Endodermal cell (in vitro differentiated cells): ENCODE results near the gene PLPPR4. TPM values are rescaled to one million over a fixed set of nuclear protein-coding genes. Genes with fewer than 3 reads are reported as not detected.
A peak's percentile ranks its signal among the peaks of the same experiment; 100 is the strongest.

Experiments used
- DNase-seq: peaks from one replicate; pipeline ENCODE4 v3.0.0-alpha.2; 2017
- H3K27ac ChIP-seq: 2 replicates; pipeline ENCODE4 v1.5.1; 2013; ENCODE audit warnings: mild to moderate bottlenecking, low read depth, low read length, moderate library complexity
- H3K27me3 ChIP-seq: 2 replicates; pipeline ENCODE4 v1.6.1; 2013; ENCODE audit warnings: mild to moderate bottlenecking, low read length, moderate library complexity; ENCODE audit not compliant: insufficient read depth, control insufficient read depth, poor library complexity, severe bottlenecking
- H3K36me3 ChIP-seq: 2 replicates; pipeline ENCODE4 v1.7.0; 2013; ENCODE audit warnings: mild to moderate bottlenecking, low read length, moderate library complexity; ENCODE audit not compliant: control insufficient read depth, insufficient read depth
- H3K4me1 ChIP-seq: one replicate; pipeline ENCODE4 v1.7.0; 2013; ENCODE audit warnings: low read length; ENCODE audit not compliant: control insufficient read depth, insufficient read depth
- H3K4me3 ChIP-seq: 2 replicates; pipeline ENCODE4 v1.5.1; 2013; ENCODE audit warnings: mild to moderate bottlenecking, low read length, moderate library complexity
- H3K9ac ChIP-seq: 2 replicates; pipeline ENCODE4 v1.6.1; 2013; ENCODE audit warnings: mild to moderate bottlenecking, low read length, moderate library complexity; ENCODE audit not compliant: poor library complexity, severe bottlenecking; ENCODE audit errors: extremely low read depth
- H3K9me3 ChIP-seq: 2 replicates; pipeline ENCODE4 v1.6.1; 2013; ENCODE audit warnings: mild to moderate bottlenecking, low read length, moderate library complexity; ENCODE audit not compliant: control insufficient read depth
- H3K27ac Mint-ChIP-seq: 2 replicates; pipeline ENCODE4 v1.8.0; 2020; ENCODE audit warnings: mixed read lengths
- H3K27me3 Mint-ChIP-seq: 2 replicates; pipeline ENCODE4 v1.8.0; 2021; ENCODE audit warnings: mild to moderate bottlenecking, mixed read lengths; ENCODE audit not compliant: insufficient read depth
- H3K36me3 Mint-ChIP-seq: 2 replicates; pipeline ENCODE4 v1.8.0; 2020; ENCODE audit warnings: low read depth, mixed read lengths
- H3K4me1 Mint-ChIP-seq: 2 replicates; pipeline ENCODE4 v1.8.0; 2020; ENCODE audit warnings: mixed read lengths
- H3K4me3 Mint-ChIP-seq: 2 replicates; pipeline ENCODE4 v1.8.0; 2020; ENCODE audit warnings: mild to moderate bottlenecking, moderate library complexity, mixed read lengths
- H3K9me3 Mint-ChIP-seq: 2 replicates; pipeline ENCODE4 v1.8.0; 2020; ENCODE audit warnings: mild to moderate bottlenecking, mixed read lengths
- CTCF ChIP-seq: fragments of 200-600 bp; sonication (generic); conservative IDR thresholded peaks from 2 replicates; pipeline ENCODE4 v1.5.0; 2021; ENCODE audit warnings: antibody characterized with exemption, mild to moderate bottlenecking
- WGBS, 2 experiments: methylation state at CpG; one replicate each; pipeline versions ENCODE4 v1.1.5 to v1.1.7; 2013; ENCODE audit warnings: missing lambda C conversion rate in 2 of 2, mixed read lengths in 1 of 2; ENCODE audit not compliant: insufficient coverage in 1 of 2, insufficient read length in 1 of 2; 5-methylcytosine and 5-hydroxymethylcytosine counted together
- total RNA-seq, 2 donors: library from RNA; stranded (reverse); fragmentation: NEBNext Ultra II Directional in 1 of 2; extraction: Animal tissue kit (Norgen Biotek cat#: 25700) in 1 of 2; gene quantifications; 2 replicates in 1 of 2; 3 replicates in 1 of 2; pipeline ENCODE4 v1.2.1, GENCODE V29; 2021

The PLPPR4 gene
- total RNA-seq, 2 donors from 2014 or later, result 0.20 TPM; not detected in 1

DNA sequence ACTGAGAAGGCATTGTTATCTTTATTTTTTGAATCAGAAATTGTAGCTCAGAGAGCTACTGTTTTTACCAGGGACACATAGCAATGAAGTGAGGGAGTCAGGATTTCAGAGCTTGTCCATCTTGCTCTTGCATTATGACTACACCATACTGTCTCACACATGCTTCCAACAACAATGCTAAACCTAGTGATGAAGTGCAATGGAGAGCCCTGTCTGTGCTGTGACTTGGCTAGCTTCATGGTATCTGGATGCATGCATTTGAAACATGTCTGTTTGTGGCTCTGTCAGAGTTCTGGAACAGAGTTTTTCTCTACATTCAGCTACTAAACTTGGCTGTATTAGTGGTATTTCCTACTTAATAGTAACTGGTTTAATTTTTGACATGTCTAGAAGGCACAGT, 7.0 kb downstream of the PLPPR4 start:
- no peak overlapping the region for H3K27ac ChIP-seq
- H3K4me1 ChIP-seq, result no peaks in the 10 kb centered on the region
- Mint-ChIP-seq H3K4me3 (no peak overlapping the region), H3K27ac (no peak overlapping the region), H3K4me1 (no peaks in the 10 kb centered on the region), H3K27me3 (peaks cover 8% of the 10 kb centered on the region), H3K9me3 (no peaks in the 10 kb centered on the region), H3K36me3 (no peaks in the 10 kb centered on the region)
- H3K9me3 ChIP-seq, result no peaks in the 10 kb centered on the region
- peaks cover 6% of the 10 kb centered on the region for H3K27me3 ChIP-seq
- DNase-seq, result no peak
- no peak overlapping the region for H3K9ac ChIP-seq
- H3K36me3 ChIP-seq, result no peaks in the 10 kb centered on the region
- no peak for TF ChIP-seq CTCF
- H3K4me3 ChIP-seq, result no peak overlapping the region

GRCh38 chr1:99277066-99277465, 12.8 kb downstream of the PLPPR4 start:
- no peak overlapping the region for H3K9ac ChIP-seq
- Mint-ChIP-seq H3K4me1 (peaks cover 5% of the 10 kb centered on the region), H3K27me3 (no peaks in the 10 kb centered on the region), H3K4me3 (no peak overlapping the region), H3K36me3 (no peaks in the 10 kb centered on the region), H3K9me3 (no peaks in the 10 kb centered on the region), H3K27ac (no peak overlapping the region)
- H3K4me1 ChIP-seq, result no peaks in the 10 kb centered on the region
- no peaks in the 10 kb centered on the region for H3K9me3 ChIP-seq
- H3K27ac ChIP-seq, result no peak overlapping the region
- DNase-seq, result no peak
- no peaks in the 10 kb centered on the region for H3K36me3 ChIP-seq
- no peaks in the 10 kb centered on the region for H3K27me3 ChIP-seq
- 85 to 90% methylated on average over 1 of the region's 1 CpG for WGBS, 2 experiments
- no peak overlapping the region for H3K4me3 ChIP-seq
- TF ChIP-seq CTCF, result no peak

DNA sequence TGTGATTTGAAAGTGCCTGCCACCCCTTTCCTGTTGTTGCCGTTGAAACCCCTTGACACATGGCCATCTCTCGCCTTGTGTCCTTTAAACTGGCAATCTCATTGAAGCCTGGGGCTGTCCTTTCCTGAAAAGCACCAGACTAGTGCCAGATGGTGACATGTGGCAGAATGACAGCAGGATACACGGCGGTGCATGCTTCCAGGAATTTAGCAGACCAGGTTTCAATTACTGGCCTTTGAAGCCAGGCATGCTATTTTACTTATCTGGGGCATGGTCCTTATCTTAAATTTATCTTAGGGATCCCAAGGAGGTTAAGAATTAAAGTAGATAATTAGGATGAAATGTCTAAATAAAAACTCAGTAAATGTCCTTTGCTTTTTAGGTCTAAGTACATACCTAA, 15.2 kb downstream of the PLPPR4 start:
- H3K36me3 ChIP-seq, result no peaks in the 10 kb centered on the region
- Mint-ChIP-seq H3K27me3 (no peaks in the 10 kb centered on the region), H3K36me3 (no peaks in the 10 kb centered on the region), H3K4me3 (no peak overlapping the region), H3K9me3 (no peaks in the 10 kb centered on the region), H3K27ac (no peak overlapping the region), H3K4me1 (peaks cover 5% of the 10 kb centered on the region)
- H3K4me1 ChIP-seq, result no peaks in the 10 kb centered on the region
- TF ChIP-seq CTCF, result no peak
- no peaks in the 10 kb centered on the region for H3K27me3 ChIP-seq
- peak; percentile 44 for DNase-seq
- H3K27ac ChIP-seq, result no peak overlapping the region
- H3K9ac ChIP-seq, result no peak overlapping the region
- H3K9me3 ChIP-seq, result no peaks in the 10 kb centered on the region
- WGBS, 2 experiments, result 78 to 81% methylated on average over 4 of the region's 4 CpGs
- H3K4me3 ChIP-seq, result no peak overlapping the region
